HG03095 (cell line): ENCODE data around the gene TMX2.
A peak's percentile ranks its signal among the peaks of the same experiment; 100 is the strongest.
"Not testable (repeated sequence)": the region's sequence is repeated elsewhere in the genome, so short reads cannot be mapped to it uniquely, and the experiment has no call there.

ENCODE experiments used
- ATAC-seq: cut with Tn5 transposase; IDR thresholded peaks from one replicate; pipeline ENCODE4 v1.9.1; 2021; ENCODE audit warnings: moderate library complexity; ENCODE audit not compliant: unreplicated experiment

Gene TMX2, protein sequence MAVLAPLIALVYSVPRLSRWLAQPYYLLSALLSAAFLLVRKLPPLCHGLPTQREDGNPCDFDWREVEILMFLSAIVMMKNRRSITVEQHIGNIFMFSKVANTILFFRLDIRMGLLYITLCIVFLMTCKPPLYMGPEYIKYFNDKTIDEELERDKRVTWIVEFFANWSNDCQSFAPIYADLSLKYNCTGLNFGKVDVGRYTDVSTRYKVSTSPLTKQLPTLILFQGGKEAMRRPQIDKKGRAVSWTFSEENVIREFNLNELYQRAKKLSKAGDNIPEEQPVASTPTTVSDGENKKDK

GRCh38 chr11:57712256-57713150 is at the start of gene TMX2:
Gene TMX2 (plus strand): TSS chr11:57712593. CDS start chr11:57712619, 26 bp downstream.
- peak; percentile 89 for ATAC-seq

DNA sequence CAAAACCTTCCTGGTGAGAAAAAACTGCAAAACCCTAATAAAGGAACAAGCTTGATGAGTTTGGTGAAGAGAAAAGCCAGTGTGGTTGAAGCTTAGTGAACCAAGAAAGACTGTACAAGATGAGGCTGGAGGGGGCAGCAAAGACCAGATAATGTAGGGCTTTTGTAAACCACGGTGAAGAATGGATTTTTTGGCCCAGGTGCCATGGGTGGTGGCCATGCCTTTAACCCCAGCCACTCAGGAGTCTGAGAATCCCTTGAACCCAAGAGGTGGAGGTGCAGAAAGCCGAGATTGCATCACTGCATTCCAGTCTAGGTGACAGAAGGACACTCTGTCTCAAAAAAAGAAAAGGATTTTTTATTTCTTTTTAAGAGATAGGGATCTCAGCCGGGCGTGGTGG is 49.5 kb upstream of the TMX2 start:
- no peak for ATAC-seq

GRCh38 chr11:57663975-57664374 is 48.4 kb upstream of the TMX2 start:
- ATAC-seq: no peak

DNA sequence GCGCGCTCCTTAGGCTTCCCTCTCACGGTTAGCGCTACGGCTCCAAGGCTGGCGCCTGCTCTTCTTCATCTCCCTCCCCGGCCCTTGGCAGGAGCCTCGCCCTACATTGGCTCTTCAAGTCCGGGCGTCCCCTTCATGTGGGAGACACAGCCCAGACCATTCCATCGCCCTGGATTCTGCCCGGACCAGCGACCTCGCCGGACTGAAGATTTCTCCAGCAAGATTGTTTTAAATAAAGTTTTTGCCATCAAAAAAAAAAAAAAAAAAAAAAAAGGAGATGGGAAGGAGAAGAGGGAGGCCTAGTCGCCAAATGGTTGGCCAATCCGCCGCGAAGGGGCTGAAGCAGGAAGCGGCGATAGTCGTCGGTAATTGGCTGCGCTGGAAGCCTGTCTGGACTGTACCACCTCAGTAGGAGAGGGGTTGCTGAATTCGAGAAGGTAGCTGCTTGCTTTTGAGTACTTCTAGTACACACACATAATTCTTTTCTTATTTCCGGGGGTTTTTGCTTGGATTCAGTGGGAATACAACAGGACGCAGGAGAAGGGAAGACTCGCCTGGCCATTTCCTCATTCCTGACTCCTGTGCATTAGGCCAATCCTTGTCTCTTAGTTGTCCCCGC is 45.2 kb upstream of the TMX2 start:
- ATAC-seq: peak; percentile 61

DNA sequence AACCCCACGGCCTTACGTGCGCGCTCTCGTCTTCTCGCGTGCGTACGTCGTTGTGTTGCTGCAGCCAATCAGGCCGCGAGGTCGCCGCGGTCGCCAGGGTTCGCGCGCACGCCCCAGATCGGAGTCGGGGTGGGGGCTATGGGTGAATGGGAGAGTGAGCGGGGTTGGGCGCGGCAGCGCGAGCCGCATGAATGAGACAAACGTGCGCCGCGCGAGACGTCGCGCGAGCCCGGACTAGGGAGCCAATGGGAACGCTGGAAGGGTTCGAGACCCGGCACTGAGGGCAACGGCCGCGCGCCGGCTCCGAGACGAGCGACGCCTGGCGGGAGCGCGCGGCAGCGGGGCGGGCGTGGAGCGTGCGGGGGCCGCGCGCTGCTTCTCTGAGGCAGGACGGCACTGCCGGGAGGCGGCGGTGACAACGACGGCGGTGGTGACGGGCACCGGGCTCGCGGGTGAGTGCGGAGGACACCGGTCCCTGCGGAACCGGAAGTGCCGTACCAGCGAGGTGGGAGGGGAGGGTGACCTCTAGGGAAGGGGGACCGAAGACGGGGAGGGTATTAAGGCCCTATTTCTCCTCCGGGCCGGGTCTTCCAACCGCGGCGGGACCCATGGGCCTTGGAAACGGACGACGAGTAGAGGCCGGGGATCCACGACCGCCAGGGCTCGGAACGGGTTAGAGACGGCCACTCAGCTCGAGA is 44.5 kb upstream of the TMX2 start, which contains the start of gene ZDHHC5:
Gene ZDHHC5, plus strand, starts transcription at position 379 of the 698 bp plus-strand sequence. CDS start 4,977 bp downstream, outside the sequence.
- ATAC-seq: peak; percentile 84

GRCh38 chr11:57668434-57668782 is 44.0 kb upstream of the TMX2 start:
- ATAC-seq: peak; percentile 8

GRCh38 chr11:57674251-57674650 is 38.1 kb upstream of the TMX2 start:
- no peak for ATAC-seq

DNA sequence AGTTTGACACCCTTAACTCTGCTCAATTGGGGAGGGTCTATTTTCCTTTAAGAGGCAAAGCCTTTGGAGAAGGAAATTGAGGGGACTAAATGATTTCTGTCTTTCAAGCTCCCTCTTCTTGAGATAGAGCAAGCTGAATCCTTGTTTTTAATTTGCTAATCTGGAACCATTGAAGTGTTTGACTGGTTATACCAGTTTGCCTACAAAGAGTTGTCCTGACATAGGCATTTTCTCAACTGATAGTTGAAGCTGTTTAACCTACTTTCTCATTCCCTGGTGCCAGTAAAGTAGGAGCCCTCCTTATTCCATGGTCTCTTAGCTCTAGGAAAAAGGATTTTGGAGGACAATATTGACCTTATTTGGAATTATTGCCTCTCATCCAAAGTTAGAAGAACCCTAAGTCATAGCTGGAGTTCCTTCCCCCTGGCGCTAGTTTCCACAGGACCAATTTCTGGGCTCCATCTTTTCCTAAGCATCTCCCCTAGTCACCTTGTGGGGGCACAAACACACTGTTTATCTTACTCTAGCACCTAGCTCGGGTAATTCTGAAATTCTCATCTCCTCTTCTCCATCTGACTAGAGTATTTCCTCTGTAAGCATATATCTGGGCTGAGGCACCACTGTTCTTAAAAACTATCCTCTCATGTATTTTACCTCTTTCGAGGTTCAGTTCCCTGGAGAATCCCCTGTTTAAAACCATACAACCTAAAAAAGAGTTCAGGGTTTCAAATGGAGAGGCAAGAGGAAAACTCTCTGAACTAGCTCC is 37.0 kb upstream of the TMX2 start:
- no peak for ATAC-seq

- ATAC-seq: no peak
These were observed 33.0 kb upstream of the TMX2 start for GRCh38 chr11:57679396-57679795.

DNA sequence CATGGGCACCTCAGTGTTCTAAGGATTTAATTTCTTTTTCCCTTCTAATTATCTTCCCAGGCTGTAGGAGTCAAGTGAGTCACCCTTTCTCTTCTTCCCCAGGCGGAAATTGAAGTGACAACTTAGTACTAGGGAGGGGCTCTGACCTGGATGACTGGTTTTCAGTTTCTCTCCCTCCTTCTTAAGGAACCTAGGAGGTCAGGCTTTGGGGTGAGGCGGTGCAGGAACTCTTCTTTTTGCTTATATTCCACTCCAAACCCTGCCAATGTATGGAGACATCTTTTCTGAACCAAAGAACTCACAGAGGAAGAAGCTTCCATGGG is 31.9 kb upstream of the TMX2 start:
- peak; percentile 39 for ATAC-seq

DNA sequence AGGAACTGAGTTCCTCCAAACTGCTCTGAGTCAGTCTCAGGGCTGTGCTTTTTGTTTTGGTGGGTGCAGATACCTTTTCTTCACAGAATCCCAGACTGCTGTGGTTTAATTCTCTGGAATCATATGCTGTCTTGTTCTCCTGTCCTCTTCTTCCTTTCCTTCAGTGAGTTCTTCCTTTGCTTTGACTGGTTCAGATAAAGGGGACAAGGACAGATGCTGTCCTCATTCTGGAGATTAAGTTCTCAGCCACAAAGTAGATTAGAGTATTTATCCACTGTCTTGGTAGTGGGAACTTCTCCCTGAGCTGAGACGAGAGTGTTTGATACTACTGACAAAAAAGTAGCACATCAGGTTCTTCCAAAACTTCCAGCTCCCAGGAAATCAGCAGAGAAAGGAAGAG is 31.2 kb upstream of the TMX2 start:
- no peak for ATAC-seq

GRCh38 chr11:57690474-57690873 is 21.9 kb upstream of the TMX2 start:
- ATAC-seq: not testable (repeated sequence)

DNA sequence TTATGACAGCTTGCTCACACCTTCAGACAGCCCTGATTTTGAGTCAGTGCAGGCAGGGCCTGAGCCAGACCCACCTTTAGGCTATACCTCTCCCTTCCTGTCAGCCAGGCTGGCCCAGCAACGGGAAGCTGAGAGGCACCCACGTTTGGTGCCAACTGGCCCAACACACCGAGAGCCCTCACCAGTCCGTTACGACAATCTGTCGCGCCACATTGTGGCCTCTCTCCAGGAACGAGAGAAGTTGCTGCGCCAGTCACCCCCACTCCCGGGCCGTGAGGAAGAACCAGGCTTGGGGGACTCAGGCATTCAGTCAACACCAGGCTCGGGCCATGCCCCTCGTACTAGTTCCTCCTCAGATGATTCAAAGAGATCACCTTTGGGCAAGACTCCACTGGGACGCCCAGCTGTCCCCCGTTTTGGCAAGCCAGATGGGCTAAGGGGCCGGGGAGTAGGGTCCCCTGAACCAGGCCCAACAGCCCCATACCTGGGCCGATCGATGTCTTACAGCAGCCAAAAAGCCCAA is 13.5 kb upstream of the TMX2 start:
- ATAC-seq: no peak

- ATAC-seq: no peak
These were observed 12.6 kb upstream of the TMX2 start for GRCh38 chr11:57699813-57700212.

- ATAC-seq: no peak
These were observed 12.0 kb upstream of the TMX2 start for GRCh38 chr11:57700425-57700824.

GRCh38 chr11:57703341-57703740 is 9.1 kb upstream of the TMX2 start:
- no peak for ATAC-seq

DNA sequence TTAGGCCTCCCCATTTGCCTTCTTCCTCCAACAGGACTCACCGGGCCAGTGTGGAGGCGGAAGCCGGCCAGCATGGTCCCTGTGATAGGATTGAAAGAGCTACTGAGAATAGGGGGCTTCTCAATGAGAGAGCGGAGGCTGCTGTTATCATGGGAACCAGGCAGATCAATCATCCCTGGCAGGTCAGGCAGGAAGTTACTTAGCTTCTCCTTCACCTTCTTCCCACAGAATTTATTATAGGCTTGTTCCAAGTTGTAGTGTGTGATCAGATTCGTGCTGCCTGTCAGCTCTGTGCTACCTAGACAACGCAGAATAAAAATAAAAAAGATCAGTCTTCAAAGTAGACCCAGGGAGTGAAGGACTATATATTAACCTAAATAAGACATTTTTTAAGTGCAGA is 7.5 kb upstream of the TMX2 start:
- no peak for ATAC-seq

GRCh38 chr11:57705432-57705831 is 7.0 kb upstream of the TMX2 start:
- not testable (repeated sequence) for ATAC-seq

DNA sequence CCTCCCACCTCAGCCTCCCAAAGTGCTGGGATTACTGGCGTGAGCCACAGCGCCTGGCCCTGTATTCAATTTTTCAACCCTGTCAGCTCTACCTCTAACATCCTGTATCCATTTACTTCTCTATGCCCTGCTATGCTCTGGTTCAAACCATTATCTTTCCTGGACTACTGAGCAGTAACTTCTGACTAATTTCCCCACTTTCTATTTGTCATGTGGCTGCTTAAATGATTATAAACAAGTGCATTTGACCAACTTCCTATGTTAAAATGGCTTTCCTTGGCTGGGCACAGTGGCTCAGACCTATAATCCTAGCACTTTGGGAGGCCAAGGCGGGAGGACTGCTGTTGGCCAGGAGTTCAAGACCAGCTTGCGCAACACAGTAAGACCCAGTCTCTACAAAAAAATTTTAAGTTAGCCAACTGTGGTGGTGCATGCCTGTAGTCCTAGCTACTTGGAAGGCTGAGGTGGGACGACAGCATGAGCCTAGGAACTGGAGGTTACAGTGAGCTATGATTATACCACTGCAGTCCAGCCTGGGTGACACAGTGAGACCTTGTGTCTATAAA is 2.5 kb upstream of the TMX2 start:
- no peak for ATAC-seq
